ENCODE results near the gene NPIPB5. TPM values are rescaled to one million over a fixed set of nuclear protein-coding genes. Genes with fewer than 3 reads are reported as not detected.
"Not testable (repeated sequence)": the region's sequence is repeated elsewhere in the genome, so short reads cannot be mapped to it uniquely, and the experiment has no call there.

Gene NPIPB5
- total RNA-seq, result 263 TPM
- 11.9 TPM for polyA plus RNA-seq (ENCODE audit: insufficient read depth, low read depth, low replicate concordance)
- long read RNA-seq, donor 1, result 0 reads
- long read RNA-seq, donor 2, partial matches to known transcripts, result 0 of 1 reads
- long read RNA-seq, donor 2, other reads (novel, unspliced or antisense), result 0 of 1 reads
- long read RNA-seq, donor 3, partial matches to known transcripts, result 7 of 7 reads
- long read RNA-seq, donor 3, other reads (novel, unspliced or antisense), result 0 of 7 reads
- long read RNA-seq, donor 4, partial matches to known transcripts, result 0 of 2 reads
- long read RNA-seq, donor 4, other reads (novel, unspliced or antisense), result 0 of 2 reads
- long read RNA-seq, donor 5, result 0 reads
- long read RNA-seq, donor 6, result 0 reads
- long read RNA-seq, donor 7, partial matches to known transcripts, result 0 of 10 reads
- long read RNA-seq, donor 7, other reads (novel, unspliced or antisense), result 10 of 10 reads
- long read RNA-seq, donor 8, result 0 reads
- long read RNA-seq, donor 9, partial matches to known transcripts, result 0 of 1 reads
- long read RNA-seq, donor 9, other reads (novel, unspliced or antisense), result 0 of 1 reads
- long read RNA-seq, donor 10, partial matches to known transcripts, result 8 of 9 reads
- long read RNA-seq, donor 10, other reads (novel, unspliced or antisense), result 0 of 9 reads

DNA sequence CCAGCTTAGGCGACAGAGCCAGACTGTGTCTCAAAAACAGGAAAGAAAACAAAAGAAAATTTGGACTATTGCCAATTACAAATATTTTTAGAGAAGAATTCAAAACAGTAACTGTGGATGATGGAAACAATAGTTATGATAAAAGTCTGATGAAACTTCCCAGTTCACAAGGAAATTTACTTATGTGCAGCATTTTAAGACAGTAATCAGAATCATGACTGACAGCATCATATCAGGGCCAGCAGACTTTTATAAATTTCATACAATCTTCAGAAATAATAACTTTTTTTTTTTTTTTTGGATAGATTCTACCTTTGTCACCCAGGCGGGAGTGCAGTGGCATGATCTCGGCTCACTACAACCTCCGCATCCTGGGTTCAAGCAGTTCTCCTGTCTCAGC is at the start of gene NPIPB5:
TSS of gene NPIPB5 (plus strand) at position 301 of the 400 bp plus-strand sequence. CDS start 2,911 bp downstream, outside the sequence.
- H3K27ac ChIP-seq (ENCODE audit: low read depth in 2 of 2, low read length in 2 of 2); H3K4me1 ChIP-seq (ENCODE audit: control insufficient read depth in 2 of 3, insufficient read depth in 2 of 3, low read depth in 1 of 3, low read length in 3 of 3); H3K27me3 ChIP-seq (ENCODE audit: control insufficient read depth, insufficient read depth, low read length); intact Hi-C loops (cut with DNase I); DNase-seq; H3K9ac ChIP-seq (ENCODE audit: low read length in 3 of 3); FAIRE-seq; H3K36me3 ChIP-seq (ENCODE audit: control insufficient read depth in 2 of 3, insufficient read depth in 3 of 3, low read length in 3 of 3); H3K9me3 ChIP-seq (ENCODE audit: control insufficient read depth in 2 of 3, insufficient read depth in 1 of 3, low read length in 3 of 3); H3K4me3 ChIP-seq (ENCODE audit: low read length in 3 of 3): not testable (repeated sequence)

DNA sequence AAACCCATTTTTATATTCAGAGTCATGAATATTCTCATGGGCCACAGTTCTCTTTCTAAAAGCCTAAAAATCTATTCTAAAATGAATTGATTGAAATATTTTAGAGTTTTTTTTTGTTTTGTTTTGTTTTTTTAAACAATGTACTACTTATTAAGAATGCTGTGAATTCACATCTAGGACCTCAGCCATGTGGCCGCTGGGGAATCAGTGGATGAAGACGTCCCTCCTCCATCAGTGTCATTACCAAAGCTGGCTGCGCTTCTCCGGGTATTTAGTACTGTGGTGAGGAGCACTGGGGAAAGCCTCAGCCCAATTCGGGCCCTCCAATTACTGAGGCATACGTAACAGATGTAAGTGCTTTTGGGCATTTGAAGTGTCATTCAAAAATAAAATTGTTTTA is 41.8 kb upstream of the NPIPB5 start:
- FAIRE-seq; H3K4me3 ChIP-seq (ENCODE audit: low read length in 3 of 3): not testable (repeated sequence)

DNA sequence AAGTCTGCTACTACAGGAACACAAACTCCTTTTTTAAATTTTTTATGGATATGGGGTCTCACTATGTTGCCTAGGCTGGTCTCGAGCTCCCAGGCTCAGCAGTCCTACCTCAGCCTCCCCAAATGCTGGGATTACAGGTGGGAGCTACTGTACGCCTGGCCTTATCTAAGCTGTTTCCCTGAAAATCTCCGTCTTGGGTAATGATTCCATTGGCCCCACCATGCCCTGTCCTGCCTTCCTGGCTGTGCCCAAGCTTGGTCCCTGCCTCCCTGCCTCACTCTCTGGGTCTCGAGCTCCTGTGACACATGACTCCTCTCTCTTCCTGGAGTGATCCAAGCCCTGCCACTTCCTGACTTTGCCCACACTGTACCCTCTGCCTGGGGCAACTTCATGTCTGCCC is 27.3 kb downstream of the NPIPB5 start:
- intact Hi-C loops (cut with DNase I); H3K27me3 ChIP-seq (ENCODE audit: control insufficient read depth, insufficient read depth, low read length); H3K27ac ChIP-seq (ENCODE audit: low read depth in 2 of 2, low read length in 2 of 2); H3K9ac ChIP-seq (ENCODE audit: low read length in 3 of 3); H3K4me1 ChIP-seq (ENCODE audit: control insufficient read depth in 2 of 3, insufficient read depth in 2 of 3, low read depth in 1 of 3, low read length in 3 of 3); H3K36me3 ChIP-seq (ENCODE audit: control insufficient read depth in 2 of 3, insufficient read depth in 3 of 3, low read length in 3 of 3); H3K9me3 ChIP-seq (ENCODE audit: control insufficient read depth in 2 of 3, insufficient read depth in 1 of 3, low read length in 3 of 3); H3K4me3 ChIP-seq (ENCODE audit: low read length in 3 of 3); FAIRE-seq: not testable (repeated sequence)
- peak in 1 of 5 donors; percentile 34 for DNase-seq

More for the DNA sequence above, 41.8 kb upstream of the NPIPB5 start:
- H3K4me1 ChIP-seq (ENCODE audit: control insufficient read depth in 2 of 3, insufficient read depth in 2 of 3, low read depth in 1 of 3, low read length in 3 of 3); intact Hi-C loops (cut with DNase I); H3K27ac ChIP-seq (ENCODE audit: low read depth in 2 of 2, low read length in 2 of 2); H3K36me3 ChIP-seq (ENCODE audit: control insufficient read depth in 2 of 3, insufficient read depth in 3 of 3, low read length in 3 of 3); H3K9ac ChIP-seq (ENCODE audit: low read length in 3 of 3); H3K27me3 ChIP-seq (ENCODE audit: control insufficient read depth, insufficient read depth, low read length); H3K9me3 ChIP-seq (ENCODE audit: control insufficient read depth in 2 of 3, insufficient read depth in 1 of 3, low read length in 3 of 3); DNase-seq: not testable (repeated sequence)

DNA sequence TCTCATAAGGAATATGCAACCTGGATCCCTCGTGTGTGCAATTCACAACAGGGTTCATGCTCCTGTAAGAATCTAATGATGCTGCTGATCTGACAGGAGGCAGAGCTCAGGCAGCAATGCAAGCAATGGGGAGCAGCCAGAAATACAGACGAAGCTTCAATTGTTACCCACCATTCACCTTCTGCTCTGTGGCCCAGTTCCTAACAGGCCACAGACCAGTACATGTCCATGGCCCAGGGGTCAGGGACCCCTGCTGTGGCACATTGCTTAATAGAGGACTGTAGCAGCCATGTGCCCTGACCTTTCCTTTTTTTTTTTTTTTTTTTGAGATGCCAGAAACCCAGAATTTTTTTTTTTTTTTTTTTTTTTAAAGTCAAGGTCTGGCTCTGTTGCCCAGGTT is 34.1 kb downstream of the NPIPB5 start:
- H3K36me3 ChIP-seq (ENCODE audit: control insufficient read depth in 2 of 3, insufficient read depth in 3 of 3, low read length in 3 of 3); FAIRE-seq; H3K27me3 ChIP-seq (ENCODE audit: control insufficient read depth, insufficient read depth, low read length); H3K27ac ChIP-seq (ENCODE audit: low read depth in 2 of 2, low read length in 2 of 2); intact Hi-C loops (cut with DNase I); DNase-seq; H3K9ac ChIP-seq (ENCODE audit: low read length in 3 of 3); H3K4me3 ChIP-seq (ENCODE audit: low read length in 3 of 3); H3K9me3 ChIP-seq (ENCODE audit: control insufficient read depth in 2 of 3, insufficient read depth in 1 of 3, low read length in 3 of 3); H3K4me1 ChIP-seq (ENCODE audit: control insufficient read depth in 2 of 3, insufficient read depth in 2 of 3, low read depth in 1 of 3, low read length in 3 of 3): not testable (repeated sequence)

DNA sequence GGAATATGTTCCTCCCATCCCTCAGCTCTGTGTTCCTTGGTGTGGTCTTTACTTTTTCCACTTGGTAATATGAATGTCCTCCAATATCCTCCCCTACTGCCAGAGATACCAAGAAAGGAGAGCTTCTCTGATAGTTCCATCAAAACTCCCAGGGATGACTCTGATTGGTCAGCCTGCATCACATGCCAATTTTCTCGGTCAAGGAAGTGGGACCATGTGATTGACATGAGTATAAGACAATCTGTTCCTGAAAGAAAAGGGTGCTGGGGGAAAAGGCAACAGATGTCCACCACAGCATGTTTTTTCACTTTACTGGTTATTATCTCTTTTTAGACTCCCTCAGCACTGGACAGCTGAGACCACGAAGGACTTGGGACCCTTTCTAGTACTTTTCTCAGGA is 35.9 kb downstream of the NPIPB5 start:
- H3K9me3 ChIP-seq (ENCODE audit: control insufficient read depth in 2 of 3, insufficient read depth in 1 of 3, low read length in 3 of 3); H3K27me3 ChIP-seq (ENCODE audit: control insufficient read depth, insufficient read depth, low read length); FAIRE-seq; H3K36me3 ChIP-seq (ENCODE audit: control insufficient read depth in 2 of 3, insufficient read depth in 3 of 3, low read length in 3 of 3); H3K4me3 ChIP-seq (ENCODE audit: low read length in 3 of 3); H3K27ac ChIP-seq (ENCODE audit: low read depth in 2 of 2, low read length in 2 of 2); DNase-seq; intact Hi-C loops (cut with DNase I); H3K9ac ChIP-seq (ENCODE audit: low read length in 3 of 3); H3K4me1 ChIP-seq (ENCODE audit: control insufficient read depth in 2 of 3, insufficient read depth in 2 of 3, low read depth in 1 of 3, low read length in 3 of 3): not testable (repeated sequence)

DNA sequence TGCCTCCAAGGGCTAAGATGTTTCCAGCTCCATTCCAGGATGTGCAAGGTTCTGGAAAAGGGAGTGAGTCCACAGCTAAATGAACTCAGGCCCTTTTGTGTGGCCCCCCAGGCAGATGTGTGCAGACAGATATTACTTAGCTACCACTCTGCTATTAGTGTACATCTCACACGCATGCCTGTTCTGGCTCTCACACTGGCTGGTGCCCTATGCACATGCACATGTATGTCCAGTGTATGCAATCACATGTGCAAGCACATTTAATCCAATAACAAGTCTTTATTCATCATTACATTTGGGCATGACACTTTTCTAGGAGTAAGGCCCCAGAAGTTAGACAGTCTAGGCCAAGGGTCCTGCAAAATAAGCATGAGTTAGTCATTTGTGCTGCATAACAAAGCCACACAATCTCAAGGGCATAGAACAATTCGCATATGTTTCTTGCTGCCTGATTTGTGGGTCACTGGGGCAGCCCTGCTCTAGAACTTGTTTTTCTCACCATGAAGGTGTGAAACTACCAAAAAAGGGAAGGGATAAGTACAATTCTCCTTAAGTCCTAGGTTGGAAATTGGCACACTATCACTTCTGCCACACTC is 36.6 kb downstream of the NPIPB5 start:
- H3K4me3 ChIP-seq (ENCODE audit: low read length in 3 of 3); intact Hi-C loops (cut with DNase I); FAIRE-seq; H3K27me3 ChIP-seq (ENCODE audit: control insufficient read depth, insufficient read depth, low read length); H3K9me3 ChIP-seq (ENCODE audit: control insufficient read depth in 2 of 3, insufficient read depth in 1 of 3, low read length in 3 of 3); H3K9ac ChIP-seq (ENCODE audit: low read length in 3 of 3); H3K27ac ChIP-seq (ENCODE audit: low read depth in 2 of 2, low read length in 2 of 2); H3K4me1 ChIP-seq (ENCODE audit: control insufficient read depth in 2 of 3, insufficient read depth in 2 of 3, low read depth in 1 of 3, low read length in 3 of 3); H3K36me3 ChIP-seq (ENCODE audit: control insufficient read depth in 2 of 3, insufficient read depth in 3 of 3, low read length in 3 of 3); DNase-seq: not testable (repeated sequence)

DNA sequence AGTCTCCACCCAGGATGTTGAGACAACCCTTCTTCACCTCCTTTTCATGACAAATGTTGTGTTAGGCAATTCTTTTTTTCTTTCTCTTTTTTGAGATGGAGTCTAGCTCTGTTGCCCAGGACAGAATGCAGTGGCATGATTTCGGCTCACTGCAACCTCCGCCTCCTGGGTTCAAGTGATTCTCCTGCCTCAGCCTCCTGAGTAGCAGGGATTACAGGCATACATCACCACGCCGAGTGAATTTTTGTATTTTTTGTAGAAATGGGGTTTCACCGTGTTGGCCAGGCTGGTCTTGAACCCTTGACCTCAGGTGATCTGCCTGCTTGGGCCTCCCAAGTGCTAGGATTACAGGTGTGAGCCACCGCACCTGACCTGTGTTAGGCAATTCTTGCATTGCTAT is 39.2 kb downstream of the NPIPB5 start:
- DNase-seq; H3K9ac ChIP-seq (ENCODE audit: low read length in 3 of 3); FAIRE-seq; H3K27ac ChIP-seq (ENCODE audit: low read depth in 2 of 2, low read length in 2 of 2); H3K4me3 ChIP-seq (ENCODE audit: low read length in 3 of 3); H3K27me3 ChIP-seq (ENCODE audit: control insufficient read depth, insufficient read depth, low read length); H3K36me3 ChIP-seq (ENCODE audit: control insufficient read depth in 2 of 3, insufficient read depth in 3 of 3, low read length in 3 of 3); H3K9me3 ChIP-seq (ENCODE audit: control insufficient read depth in 2 of 3, insufficient read depth in 1 of 3, low read length in 3 of 3); intact Hi-C loops (cut with DNase I); H3K4me1 ChIP-seq (ENCODE audit: control insufficient read depth in 2 of 3, insufficient read depth in 2 of 3, low read depth in 1 of 3, low read length in 3 of 3): not testable (repeated sequence)

DNA sequence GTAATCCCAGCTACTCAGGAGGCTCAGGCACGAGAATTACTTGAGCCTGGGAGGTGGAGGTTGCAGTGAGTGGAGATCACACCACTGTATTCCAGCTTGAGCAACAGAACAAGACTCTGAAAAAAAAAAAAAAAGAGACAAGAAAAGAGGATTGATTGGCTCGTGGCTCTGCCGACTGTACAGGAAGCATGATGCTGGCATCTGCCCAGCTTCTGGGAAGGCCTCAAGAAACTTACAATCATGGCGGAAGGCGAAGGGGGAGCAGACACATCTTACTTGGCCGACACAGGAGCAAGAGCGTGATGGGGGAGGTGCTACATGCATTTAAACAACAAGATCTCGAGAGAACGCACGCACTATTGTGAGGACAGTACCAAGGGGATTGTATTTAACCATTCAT is 40.5 kb downstream of the NPIPB5 start:
- H3K27me3 ChIP-seq (ENCODE audit: control insufficient read depth, insufficient read depth, low read length); H3K9ac ChIP-seq (ENCODE audit: low read length in 3 of 3); H3K36me3 ChIP-seq (ENCODE audit: control insufficient read depth in 2 of 3, insufficient read depth in 3 of 3, low read length in 3 of 3); H3K9me3 ChIP-seq (ENCODE audit: control insufficient read depth in 2 of 3, insufficient read depth in 1 of 3, low read length in 3 of 3); H3K4me1 ChIP-seq (ENCODE audit: control insufficient read depth in 2 of 3, insufficient read depth in 2 of 3, low read depth in 1 of 3, low read length in 3 of 3); FAIRE-seq; H3K27ac ChIP-seq (ENCODE audit: low read depth in 2 of 2, low read length in 2 of 2); intact Hi-C loops (cut with DNase I); H3K4me3 ChIP-seq (ENCODE audit: low read length in 3 of 3): not testable (repeated sequence)
- peak in 1 of 5 donors; percentile 27 for DNase-seq

Data from kidney (tissue), 19 donors.